Duodenal mucosa (tissue), 2 donors: ENCODE measurements around the gene PPP2R3A.
"Not testable (repeated sequence)": the region's sequence is repeated elsewhere in the genome, so short reads cannot be mapped to it uniquely, and the experiment has no call there.

Experiments used
- H3K27ac ChIP-seq: one replicate; pipeline ENCODE4 v1.7.0; 2013; ENCODE audit warnings: low read depth, low read length
- H3K27me3 ChIP-seq, 2 donors: one replicate each; pipeline ENCODE4 v1.7.0; 2013; ENCODE audit warnings: low read length in 2 of 2, control low read depth in 1 of 2; ENCODE audit not compliant: insufficient read depth in 2 of 2, control insufficient read depth in 1 of 2
- H3K36me3 ChIP-seq, 2 donors: one replicate each; pipeline ENCODE4 v1.7.0; 2013; ENCODE audit warnings: low read length in 2 of 2, control low read depth in 1 of 2; ENCODE audit not compliant: insufficient read depth in 2 of 2, control insufficient read depth in 1 of 2
- H3K4me1 ChIP-seq, 2 donors: one replicate each; pipeline ENCODE4 v1.7.0; 2013; ENCODE audit warnings: low read length in 2 of 2, control low read depth in 1 of 2; ENCODE audit not compliant: insufficient read depth in 2 of 2, control insufficient read depth in 1 of 2
- H3K4me3 ChIP-seq, 2 donors: one replicate each; pipeline ENCODE4 v1.7.0; 2013; ENCODE audit warnings: low read length in 2 of 2, low read depth in 1 of 2
- H3K9ac ChIP-seq, 2 donors: one replicate each; pipeline ENCODE4 v1.7.0; 2013; ENCODE audit warnings: low read length in 2 of 2, low read depth in 1 of 2
- H3K9me3 ChIP-seq, 2 donors: one replicate each; pipeline ENCODE4 v1.7.0; 2013; ENCODE audit warnings: low read length in 2 of 2, control low read depth in 1 of 2; ENCODE audit not compliant: control insufficient read depth in 1 of 2

Gene PPP2R3A

DNA sequence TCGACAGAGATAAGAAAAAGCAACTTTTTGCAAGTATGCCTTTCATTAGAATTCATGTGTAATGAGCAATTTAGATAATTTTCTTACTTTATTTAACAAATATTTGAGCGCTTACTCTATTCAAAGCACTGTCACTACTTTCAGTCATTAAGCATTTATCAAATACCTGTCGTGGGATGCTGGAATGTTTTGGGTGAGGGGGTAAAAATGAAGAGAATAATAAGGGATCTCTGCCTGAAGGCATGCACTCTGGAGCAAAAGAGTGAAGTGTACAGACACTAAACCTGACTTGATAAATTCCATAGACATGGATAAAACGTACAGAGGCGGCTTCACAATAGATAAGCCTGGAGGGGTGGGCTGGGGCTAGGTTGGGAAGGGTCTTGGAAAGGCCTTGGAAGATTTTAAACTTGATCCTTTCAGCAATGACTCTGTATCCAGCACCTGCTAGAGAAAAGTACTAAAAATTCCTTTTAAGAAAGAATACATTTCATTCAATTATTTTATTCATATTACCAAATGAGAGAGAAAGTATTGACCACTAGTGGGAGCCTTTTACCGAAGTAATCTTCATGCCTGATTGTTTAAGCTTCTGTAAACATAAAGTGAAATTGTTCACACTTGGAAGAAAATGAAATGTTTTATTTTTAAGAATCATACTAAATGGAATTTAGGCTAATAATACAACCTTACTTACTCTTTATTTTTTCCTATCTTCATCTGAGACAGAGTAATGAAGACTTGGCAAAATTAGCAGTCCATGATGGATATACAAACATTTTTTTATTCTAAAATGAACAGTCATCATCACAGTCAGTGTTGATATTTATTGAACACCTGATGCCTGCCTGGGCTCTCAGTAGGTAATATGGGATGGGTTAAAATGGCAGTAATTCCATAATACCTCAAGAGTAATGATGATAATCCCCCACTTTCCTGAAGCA is 113.2 kb downstream of the PPP2R3A start:
- Histone ChIP-seq H3K9ac (no peak overlapping the region), H3K27me3 (no peaks in the 10 kb centered on the region), H3K9me3 (no peaks in the 10 kb centered on the region), H3K36me3 (no peaks in the 10 kb centered on the region), H3K4me1 (peaks cover 0 to under 1% of the 10 kb centered on the region in 2 donors), H3K4me3 (no peak overlapping the region), H3K27ac (no peak overlapping the region)

DNA sequence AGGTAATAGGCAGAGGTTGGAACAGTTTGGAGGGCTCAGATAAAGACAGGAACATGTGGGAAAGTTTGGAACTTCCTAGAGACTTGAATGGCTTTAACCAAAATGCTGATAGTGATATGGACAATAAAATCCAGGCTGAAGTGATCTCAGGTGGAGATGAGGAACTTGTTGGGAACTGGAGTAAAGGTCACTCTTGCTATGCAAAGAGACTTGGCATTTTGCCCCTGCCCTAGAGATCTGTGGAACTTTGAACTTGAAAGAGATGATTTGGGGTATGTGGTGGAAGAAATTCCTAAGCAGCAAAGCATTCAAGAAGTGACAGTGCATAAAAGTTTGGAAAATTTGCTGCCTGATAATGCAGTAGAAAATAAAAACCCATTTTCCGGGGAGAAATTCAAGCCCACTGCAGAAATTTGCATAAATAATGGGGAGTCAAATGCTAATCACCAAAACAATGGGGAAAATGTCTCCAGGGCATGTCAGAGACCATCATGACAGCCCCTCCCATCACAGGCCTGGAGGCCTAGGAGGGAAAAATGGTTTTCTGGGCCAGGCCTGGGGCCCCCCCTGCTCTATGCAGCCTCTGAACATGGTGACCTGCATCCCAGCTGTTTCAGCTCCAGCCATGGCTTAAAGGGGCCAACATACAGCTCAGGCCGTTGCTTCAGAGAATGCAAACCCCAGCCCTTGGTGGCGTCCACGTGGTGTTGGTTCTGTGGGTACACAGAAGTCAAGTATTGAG is 118.3 kb downstream of the PPP2R3A start:
- not testable (repeated sequence) for H3K36me3 ChIP-seq, H3K9ac ChIP-seq, H3K27me3 ChIP-seq, H3K4me1 ChIP-seq, H3K9me3 ChIP-seq, H3K27ac ChIP-seq
- peak overlapping the region in 1 of 2 donors; percentile 22 for H3K4me3 ChIP-seq

GRCh38 chr3:136085067-136085466 is 119.5 kb downstream of the PPP2R3A start:
- H3K27ac ChIP-seq, H3K4me3 ChIP-seq, H3K9ac ChIP-seq, H3K9me3 ChIP-seq, H3K4me1 ChIP-seq, H3K27me3 ChIP-seq, H3K36me3 ChIP-seq: not testable (repeated sequence)

DNA sequence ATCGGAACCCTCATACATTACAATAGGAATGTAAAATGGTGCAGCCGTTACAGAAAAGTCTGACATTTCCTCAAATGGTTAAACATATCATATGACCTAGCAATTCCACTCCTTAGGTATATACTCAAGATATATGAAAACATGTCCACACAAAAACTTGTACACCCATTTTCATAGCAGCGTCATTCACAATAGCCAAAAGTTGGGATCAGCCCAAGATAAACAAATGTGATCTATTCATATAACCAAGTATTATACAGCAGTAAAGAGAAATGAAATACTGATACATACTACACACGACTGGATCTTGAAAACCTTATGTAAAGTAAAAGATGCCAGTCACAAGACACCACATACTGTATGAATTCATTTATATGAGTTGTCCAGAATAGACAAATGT is 128.2 kb downstream of the PPP2R3A start:
- no peaks in the 10 kb centered on the region for H3K9me3 ChIP-seq
- H3K9ac ChIP-seq = no peak overlapping the region
- H3K27ac ChIP-seq = no peak overlapping the region
- H3K4me1 ChIP-seq = no peaks in the 10 kb centered on the region
- peaks cover 0 to 7% of the 10 kb centered on the region in 2 donors for H3K36me3 ChIP-seq
- no peaks in the 10 kb centered on the region for H3K27me3 ChIP-seq
- no peak overlapping the region for H3K4me3 ChIP-seq

DNA sequence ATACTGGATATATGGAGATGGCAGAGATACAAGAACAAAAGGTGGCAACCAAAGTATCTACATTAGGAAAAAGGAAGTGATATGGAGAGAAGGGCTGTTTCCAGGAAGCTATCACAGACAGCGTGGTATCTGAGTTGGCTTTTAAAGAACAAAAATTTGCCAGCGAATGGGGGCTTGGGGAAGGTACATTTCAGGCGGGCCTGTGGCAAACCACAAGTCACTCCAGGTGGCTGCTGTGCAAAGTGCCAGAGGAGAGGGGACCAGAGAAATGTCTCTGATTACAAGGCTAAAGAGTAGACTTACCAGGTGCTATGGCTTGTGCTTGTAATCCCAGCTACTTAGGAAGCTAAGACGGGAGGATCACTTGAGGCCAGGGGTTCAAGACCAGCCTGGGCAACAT is 139.5 kb downstream of the PPP2R3A start:
- H3K4me1 ChIP-seq = no peaks in the 10 kb centered on the region
- H3K9me3 ChIP-seq = no peaks in the 10 kb centered on the region
- H3K27ac ChIP-seq = no peak overlapping the region
- no peak overlapping the region for H3K9ac ChIP-seq
- H3K36me3 ChIP-seq = no peaks in the 10 kb centered on the region
- H3K27me3 ChIP-seq = no peaks in the 10 kb centered on the region
- H3K4me3 ChIP-seq = no peak overlapping the region

GRCh38 chr3:136106101-136106500 is 140.6 kb downstream of the PPP2R3A start:
- no peaks in the 10 kb centered on the region for H3K4me1 ChIP-seq
- H3K9me3 ChIP-seq = no peaks in the 10 kb centered on the region
- H3K9ac ChIP-seq = no peak overlapping the region
- H3K27me3 ChIP-seq = no peaks in the 10 kb centered on the region
- H3K4me3 ChIP-seq = no peak overlapping the region
- no peaks in the 10 kb centered on the region for H3K36me3 ChIP-seq
- no peak overlapping the region for H3K27ac ChIP-seq

GRCh38 chr3:136109499-136109898 is 144.0 kb downstream of the PPP2R3A start:
- Histone ChIP-seq H3K4me1 (no peaks in the 10 kb centered on the region), H3K36me3 (no peaks in the 10 kb centered on the region), H3K4me3 (no peak overlapping the region), H3K27me3 (no peaks in the 10 kb centered on the region), H3K9ac (no peak overlapping the region), H3K9me3 (no peaks in the 10 kb centered on the region), H3K27ac (no peak overlapping the region)

DNA sequence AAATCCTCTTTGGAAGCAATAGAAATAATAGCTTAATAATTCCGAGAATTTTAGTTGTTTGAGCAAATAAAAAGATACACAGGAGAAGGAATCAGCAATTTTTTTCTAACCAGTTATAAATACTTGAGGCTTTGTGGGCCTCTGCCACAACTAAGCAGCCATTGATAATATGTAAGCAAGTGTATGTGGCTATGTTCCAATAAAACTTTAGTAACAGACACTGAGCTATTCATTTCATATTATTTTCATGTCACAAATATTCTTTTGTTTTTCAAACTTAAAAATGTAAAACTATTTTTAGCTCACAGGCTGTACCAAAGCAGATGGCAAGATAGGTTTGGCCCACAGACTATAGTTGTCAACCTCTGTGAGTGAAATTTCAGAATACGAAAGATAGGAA is 145.0 kb downstream of the PPP2R3A start:
- H3K9ac ChIP-seq = no peak overlapping the region
- no peaks in the 10 kb centered on the region for H3K4me1 ChIP-seq
- no peaks in the 10 kb centered on the region for H3K36me3 ChIP-seq
- H3K27me3 ChIP-seq = no peaks in the 10 kb centered on the region
- H3K4me3 ChIP-seq = no peak overlapping the region
- H3K27ac ChIP-seq = no peak overlapping the region
- H3K9me3 ChIP-seq = no peaks in the 10 kb centered on the region

DNA sequence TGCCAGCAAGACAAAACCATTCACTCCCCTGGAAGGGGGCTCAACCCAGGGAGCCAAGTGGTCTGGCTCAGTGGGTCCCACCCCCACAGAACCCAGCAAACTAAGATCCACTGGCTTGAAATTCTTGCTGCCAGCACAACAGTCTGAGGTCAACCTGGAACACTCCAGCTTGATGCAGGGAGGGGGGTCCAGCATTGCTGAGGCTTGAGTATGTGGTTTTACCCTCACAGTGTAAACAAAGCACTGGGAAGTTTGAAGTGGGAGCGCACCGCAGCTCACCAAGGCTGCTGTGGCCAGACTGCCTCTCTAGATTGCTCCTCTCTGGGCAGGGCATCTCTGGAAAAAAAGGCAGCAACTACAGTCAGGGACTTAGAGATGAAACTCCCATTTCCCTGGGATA is 148.9 kb downstream of the PPP2R3A start:
- H3K27me3 ChIP-seq = no peaks in the 10 kb centered on the region
- no peak overlapping the region for H3K9ac ChIP-seq
- H3K4me3 ChIP-seq = no peak overlapping the region
- H3K36me3 ChIP-seq = no peaks in the 10 kb centered on the region
- no peak overlapping the region for H3K27ac ChIP-seq
- no peaks in the 10 kb centered on the region for H3K9me3 ChIP-seq
- H3K4me1 ChIP-seq = no peaks in the 10 kb centered on the region

DNA sequence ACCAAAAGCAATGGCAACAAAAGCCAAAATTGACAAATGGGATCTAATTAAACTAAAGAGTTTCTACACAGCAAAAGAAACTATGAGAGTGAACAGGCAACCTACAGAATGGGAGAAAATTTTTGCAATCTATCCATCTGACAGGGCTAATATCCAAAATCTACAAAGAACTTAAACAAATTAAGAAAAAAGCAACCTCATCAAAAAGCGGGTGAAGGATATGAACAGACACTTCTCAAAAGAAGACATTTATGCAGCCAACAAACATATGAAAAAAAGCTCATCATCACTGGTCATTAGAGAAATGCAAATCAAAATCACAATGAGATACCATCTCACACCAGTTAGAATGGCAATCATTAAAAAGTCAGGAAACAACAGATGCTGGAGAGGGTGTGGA is 153.8 kb downstream of the PPP2R3A start:
- H3K36me3 ChIP-seq, H3K27ac ChIP-seq, H3K9ac ChIP-seq, H3K27me3 ChIP-seq, H3K9me3 ChIP-seq, H3K4me1 ChIP-seq, H3K4me3 ChIP-seq: not testable (repeated sequence)
